ENCODE measurements around the gene STK32C. TPM values are rescaled to one million over a fixed set of nuclear protein-coding genes. Genes with fewer than 3 reads are reported as not detected.

STK32C gene
- total and polyA plus RNA-seq, 10 of the 15 experiments (the other 5 are each of a cell fraction or from before 2014, with no cell fraction given): 1.5 to 18.1 (median 6.4) TPM

DNA sequence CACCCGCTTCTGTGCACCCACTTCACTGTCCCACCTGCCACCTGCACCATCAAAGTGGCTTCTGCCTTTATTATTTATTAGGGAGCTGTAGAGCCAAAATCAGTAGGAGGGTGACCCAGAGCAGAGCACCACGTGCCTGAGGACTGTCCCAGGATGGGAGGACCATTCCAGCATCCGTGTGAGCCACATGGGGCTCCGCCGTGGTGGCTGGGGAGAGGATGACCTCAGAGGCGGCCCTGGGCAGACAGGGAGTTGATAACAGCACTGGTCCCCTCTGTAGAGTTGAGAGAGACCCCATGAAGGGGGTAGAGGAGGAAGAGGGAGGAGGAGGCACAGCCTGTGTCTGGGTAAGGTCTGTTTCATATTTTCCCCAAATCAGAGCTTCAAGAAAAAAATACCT lies 129.7 kb downstream of the STK32C start:
- SMC1A ChIA-PET (ENCODE audit: uncharacterized antibody, unreplicated experiment): no interaction called here
- H3K4me1 ChIP-seq (ENCODE audit: control insufficient read depth, insufficient read depth, low read length): no peaks in the 10 kb centered on the region
- in situ Hi-C loops (cut with MboI) (no loop called here), intact Hi-C loops (cut with micrococcal nuclease; ENCODE audit: unreplicated experiment) (no loop called here)
- no peaks in the 10 kb centered on the region for H3K27me3 ChIP-seq (replicated peaks in 1 of 2; ENCODE audit: control insufficient read depth in 2 of 2, insufficient read depth in 2 of 2, low read length in 1 of 2)
- no peaks in the 10 kb centered on the region; the same call in 2 of the 3 replicates for H3K9me3 ChIP-seq (replicated peaks; ENCODE audit: control insufficient read depth, insufficient read depth, low read length)
- CTCF ChIA-PET: no interaction called here
- H3K4me3 ChIP-seq: no peak overlapping the region
- no peaks in the 10 kb centered on the region for H3K36me3 ChIP-seq (ENCODE audit: control insufficient read depth in 2 of 2, insufficient read depth in 2 of 2, low read length in 1 of 2)
- H4K20me1 ChIP-seq (ENCODE audit: control insufficient read depth, insufficient read depth): no peaks in the 10 kb centered on the region
- DNase-seq (ENCODE audit: low read depth, low spot score): no peak
- H3K9ac ChIP-seq (ENCODE audit: control insufficient read depth, insufficient read depth, low read length): no peak overlapping the region
- BruUV-seq (replicated peaks): no TSS peak
- H3K79me2 ChIP-seq (ENCODE audit: control insufficient read depth, insufficient read depth, low read length): no peaks in the 10 kb centered on the region
- RAD21 ChIA-PET (ENCODE audit: unreplicated experiment): no interaction called here
- H2AFZ ChIP-seq (ENCODE audit: control insufficient read depth, low read depth, low read length): no peak overlapping the region
- no peak for ATAC-seq
- TF ChIP-seq ESRRA (IDR thresholded peaks at IDR 0.05; ENCODE audit: low read length) (no peak), POLR2AphosphoS2 (IDR thresholded peaks at IDR 0.05; ENCODE audit: low read depth, low read length) (no peak), ZNF207 (IDR thresholded peaks at IDR 0.05; ENCODE audit: borderline replicate concordance) (no peak), FOS (IDR thresholded peaks at IDR 0.05; ENCODE audit: borderline replicate concordance, extremely low read depth, insufficient read length) (no peak), RBBP5 (conservative IDR thresholded peaks at IDR 0.05) (no peak), PAX5 (IDR thresholded peaks at IDR 0.05; ENCODE audit: borderline replicate concordance, low read depth, low read length) (no peak), LARP7 (IDR thresholded peaks at IDR 0.05) (no peak), BCL11A (IDR thresholded peaks at IDR 0.05; ENCODE audit: low read depth, low read length) (no peak), KDM1A (IDR thresholded peaks at IDR 0.05; ENCODE audit: borderline replicate concordance) (no peak), JUND (IDR thresholded peaks at IDR 0.05; ENCODE audit: low read depth, low read length) (no peak), SIN3A (IDR thresholded peaks at IDR 0.05; ENCODE audit: low read depth, low read length) (no peak), RCOR1 (conservative IDR thresholded peaks at IDR 0.05; ENCODE audit: low read depth, low read length) (no peak)
- TF ChIP-seq, protein P1, sequence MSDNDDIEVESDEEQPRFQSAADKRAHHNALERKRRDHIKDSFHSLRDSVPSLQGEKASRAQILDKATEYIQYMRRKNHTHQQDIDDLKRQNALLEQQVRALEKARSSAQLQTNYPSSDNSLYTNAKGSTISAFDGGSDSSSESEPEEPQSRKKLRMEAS (IDR thresholded peaks at IDR 0.05; ENCODE audit: low read depth, low read length): no peak
- no peak overlapping the region for H3K4me2 ChIP-seq (ENCODE audit: control insufficient read depth, insufficient read depth)
- POLR2A ChIA-PET: no interaction called here
- FAIRE-seq: no peak
- 16% methylated on average over 6 of the region's 6 CpGs for whole genome bisulfite sequencing (ENCODE audit: insufficient coverage, insufficient replicate concordance, low lambda C conversion rate, missing lambda C conversion rate)
- no peak overlapping the region for H3K27ac ChIP-seq (ENCODE audit: control insufficient read depth, insufficient read depth)

All from GM12878 (cell line).